MCF 10A (cell line): Measurements from ENCODE around the gene CCDC112. TPM values are rescaled to one million over a fixed set of nuclear protein-coding genes. Genes with fewer than 3 reads are reported as not detected.
A peak's percentile ranks its signal among the peaks of the same experiment; 100 is the strongest.

Source experiments
- BruUV-seq: library from RNA; stranded (reverse); fragments of 400-500 nt; replicated peaks from 2 replicates; lab custom pipeline; 2021; lab: Mats Ljungman, UMichigan
- CTCF ChIA-PET: fragments of 300-600 bp; sonication (Branson Sonifier 250); formaldehyde crosslinking; extraction: SDS; loops from one replicate; lab custom pipeline; 2021; ENCODE audit warnings: antibody characterized with exemption, inconsistent platforms; lab: Yijun Ruan, JAX
- POLR2A ChIA-PET: fragments of 300-600, 350-650 bp; sonication (Branson Sonifier 250); formaldehyde crosslinking; extraction: SDS; loops from one replicate; lab custom pipeline; 2020; ENCODE audit warnings: antibody characterized with exemption, inconsistent platforms; lab: Yijun Ruan, JAX
- DNase-seq: peaks from one replicate; pipeline ENCODE4 v3.0.0-alpha.2; 2018; ENCODE audit not compliant: unreplicated experiment
- H3K27ac Mint-ChIP-seq: one replicate; pipeline ENCODE4 v1.8.0; 2022; ENCODE audit warnings: mild to moderate bottlenecking, low read depth, mixed read lengths; ENCODE audit not compliant: unreplicated experiment
- H3K27me3 Mint-ChIP-seq: one replicate; pipeline ENCODE4 v1.8.0; 2022; ENCODE audit warnings: mixed read lengths; ENCODE audit not compliant: insufficient read depth, unreplicated experiment
- H3K36me3 Mint-ChIP-seq: one replicate; pipeline ENCODE4 v1.8.0; 2022; ENCODE audit warnings: mild to moderate bottlenecking, moderate library complexity, mixed read lengths; ENCODE audit not compliant: insufficient read depth, unreplicated experiment
- H3K4me1 Mint-ChIP-seq: one replicate; pipeline ENCODE4 v1.8.0; 2022; ENCODE audit warnings: mixed read lengths; ENCODE audit not compliant: insufficient read depth, unreplicated experiment
- H3K4me3 Mint-ChIP-seq: one replicate; pipeline ENCODE4 v1.8.0; 2022; ENCODE audit warnings: mild to moderate bottlenecking, moderate library complexity, mixed read lengths; ENCODE audit not compliant: unreplicated experiment
- H3K9me3 Mint-ChIP-seq: one replicate; pipeline ENCODE4 v1.8.0; 2022; ENCODE audit warnings: mixed read lengths; ENCODE audit not compliant: unreplicated experiment
- CTCF ChIP-seq: fragments of 200-600 bp; IDR thresholded peaks from one replicate; pipeline ENCODE4 v1.8.0; 2022; ENCODE audit warnings: antibody characterized with exemption, mild to moderate bottlenecking; ENCODE audit not compliant: unreplicated experiment
- intact Hi-C: fragments of 100-400 bp; cut with micrococcal nuclease; formaldehyde crosslinking; loops from 2 replicates; pipeline ENCODE4 v1.14.1; 2022
- total RNA-seq: library from RNA; stranded (reverse); gene quantifications from 2 replicates; pipeline ENCODE4 v1.2.3, GENCODE V29; 2022

CCDC112 gene
- total RNA-seq, 1 experiment from 2014 or later, result 10.7 TPM

DNA sequence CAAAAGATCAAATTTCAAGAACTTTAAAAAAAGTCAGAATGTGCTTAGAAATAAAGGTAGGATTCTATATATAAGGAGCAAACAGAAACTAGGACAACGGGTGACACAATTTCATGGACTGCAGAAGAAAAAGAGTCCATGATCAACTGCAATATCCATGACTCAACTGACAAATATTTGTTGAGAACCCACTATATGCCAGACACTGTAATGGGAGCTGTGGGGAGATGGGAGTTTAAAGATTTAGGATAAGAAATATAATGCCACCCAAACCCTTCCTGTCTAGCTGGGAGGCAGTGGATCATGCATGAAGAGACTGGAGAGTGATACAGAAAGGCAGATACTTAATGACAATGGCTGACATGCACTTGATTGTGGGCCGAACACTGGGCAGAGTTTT lies 27.6 kb upstream of the CCDC112 start:
- no peak overlapping the region for H3K4me3 Mint-ChIP-seq
- H3K9me3 Mint-ChIP-seq, result no peaks in the 10 kb centered on the region
- no peaks in the 10 kb centered on the region for H3K27me3 Mint-ChIP-seq
- H3K36me3 Mint-ChIP-seq, result no peaks in the 10 kb centered on the region
- intact Hi-C loops, result no loop called here
- no peak overlapping the region for H3K27ac Mint-ChIP-seq
- DNase-seq, result no peak
- H3K4me1 Mint-ChIP-seq, result peaks cover 9% of the 10 kb centered on the region
- TF ChIP-seq CTCF, result no peak
- ChIA-PET POLR2A (no interaction called here), CTCF (no interaction called here)
- no TSS peak for BruUV-seq

DNA sequence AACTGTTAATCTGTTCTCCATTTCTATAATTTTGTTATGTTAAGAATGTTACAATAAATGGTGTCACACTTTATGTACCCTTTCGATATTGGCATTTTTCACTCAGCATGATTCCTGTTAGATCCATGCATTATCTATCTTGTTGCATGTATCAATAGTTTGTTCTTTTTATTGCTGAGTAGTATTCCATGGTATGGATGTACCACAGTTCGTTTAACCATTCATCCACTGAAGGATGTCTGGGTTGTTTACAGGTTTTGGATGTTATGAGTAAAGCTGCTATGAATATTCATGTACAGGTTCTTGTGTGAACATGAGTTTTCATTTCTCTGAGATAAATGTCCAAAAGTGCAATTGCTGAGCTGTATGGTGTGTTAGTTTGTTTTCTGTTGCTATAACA lies 26.3 kb upstream of the CCDC112 start:
- no peak for TF ChIP-seq CTCF
- no peaks in the 10 kb centered on the region for H3K9me3 Mint-ChIP-seq

GRCh38 chr5:115321309-115321708 lies 24.9 kb upstream of the CCDC112 start:
- H3K27ac Mint-ChIP-seq, result no peak overlapping the region
- no peaks in the 10 kb centered on the region for H3K36me3 Mint-ChIP-seq
- ChIA-PET POLR2A (no interaction called here), CTCF (interaction anchor here (1.4 kb wide), 1 partner anchor 12 kb away, joined by 4 read pairs; no protein-coding TSS in a partner anchor)
- no TSS peak for BruUV-seq
- no peaks in the 10 kb centered on the region for H3K9me3 Mint-ChIP-seq
- H3K4me1 Mint-ChIP-seq, result peaks cover 9% of the 10 kb centered on the region
- intact Hi-C loops, result no loop called here
- TF ChIP-seq CTCF, result no peak
- DNase-seq, result peak; percentile 22
- H3K4me3 Mint-ChIP-seq, result no peak overlapping the region
- H3K27me3 Mint-ChIP-seq, result no peaks in the 10 kb centered on the region

More for the DNA sequence above, 26.3 kb upstream of the CCDC112 start:
- Mint-ChIP-seq H3K27me3 (no peaks in the 10 kb centered on the region), H3K4me1 (peaks cover 9% of the 10 kb centered on the region), H3K27ac (no peak overlapping the region), H3K36me3 (no peaks in the 10 kb centered on the region), H3K4me3 (no peak overlapping the region)
- ChIA-PET CTCF (interaction anchor here (0.7 to 1.4 kb wide), 5 partner anchors 14 to 537 kb away, joined by 3 to 4 read pairs (median 3); no protein-coding TSS in a partner anchor), POLR2A (interaction anchor here (0.5 to 1.0 kb wide), 4 partner anchors 10 to 287 kb away, joined by 3 to 5 read pairs (median 3); no protein-coding TSS in a partner anchor)
- no TSS peak for BruUV-seq
- intact Hi-C loops, result no loop called here
- DNase-seq, result no peak

GRCh38 chr5:115320515-115320914 lies 24.1 kb upstream of the CCDC112 start:
- Mint-ChIP-seq H3K36me3 (no peaks in the 10 kb centered on the region), H3K27me3 (no peaks in the 10 kb centered on the region), H3K4me3 (no peak overlapping the region), H3K9me3 (no peaks in the 10 kb centered on the region), H3K4me1 (peaks cover 9% of the 10 kb centered on the region), H3K27ac (no peak overlapping the region)
- DNase-seq, result no peak
- ChIA-PET POLR2A (no interaction called here), CTCF (interaction anchor here (0.7 kb wide), 1 partner anchor 11 kb away, joined by 4 read pairs; no protein-coding TSS in a partner anchor)
- no peak for TF ChIP-seq CTCF
- intact Hi-C loops, result no loop called here
- no TSS peak for BruUV-seq
